H1 (cell line): ENCODE measurements around the gene RNASET2. TPM values are rescaled to one million over a fixed set of nuclear protein-coding genes. Genes with fewer than 3 reads are reported as not detected.

Experiments
- RBBP5 ChIP-seq: IDR thresholded peaks from 2 replicates; pipeline ENCODE4 v1.7.1; 2012; ENCODE audit warnings: low read depth, mild to moderate bottlenecking, inconsistent platforms, low read length, moderate library complexity, borderline replicate concordance
- polyA plus RNA-seq, 7 experiments: library from polyadenylated mRNA; depleted of rRNA in 3 of 7; stranded (reverse) in 5 of 7; unstranded in 2 of 7; fragments of >200 nt in 5 of 7; fragments of 200-250 nt in 2 of 7; gene quantifications; 1 replicate in 5 of 7; 2 replicates in 1 of 7; 4 replicates in 1 of 7; pipeline versions ENCODE4 v1.2.1 to v1.2.3, GENCODE V29; 2011 to 2013; ENCODE audit warnings: missing spikeins in 2 of 7, mixed read lengths in 2 of 7
- total RNA-seq: library from RNA; stranded (reverse); fragmentation: NEBNext Ultra II Directional; extraction: Animal tissue kit (Norgen Biotek cat#: 25700); gene quantifications from 2 replicates; pipeline ENCODE4 v1.2.1, GENCODE V29; 2021

The RNASET2 gene
- total and polyA plus RNA-seq, 2 of the 8 experiments (the other 6 are each of a cell fraction or from before 2014, with no cell fraction given) = 15.7 to 22.9 TPM

DNA sequence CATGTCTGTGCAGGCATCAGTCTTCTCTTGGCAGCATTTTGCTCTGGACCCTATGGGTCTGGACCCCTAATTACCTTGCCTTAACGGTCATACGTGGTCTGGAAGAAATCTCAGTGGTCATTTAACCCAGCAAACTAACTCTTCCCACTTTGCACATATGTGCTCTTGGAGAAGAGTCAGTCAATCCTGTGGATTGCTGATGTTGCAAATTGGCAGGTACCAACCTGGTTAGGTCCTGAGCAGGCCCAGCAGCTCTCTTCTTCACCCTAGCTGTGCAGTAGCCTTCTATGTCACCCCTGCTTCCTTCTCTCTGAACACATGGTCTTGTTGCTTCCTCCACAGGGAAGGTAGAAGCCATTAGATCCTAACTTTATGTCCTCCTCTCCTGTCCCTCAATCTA is 44.4 kb upstream of the RNASET2 start (continued):
- TF ChIP-seq RBBP5 = no peak
